HL-60/S4 treated with phorbol 12-myristate 13-acetate at 8.2 ng/mL for 4 days and 3 days (cell line): ENCODE data around the gene MARCKS.

Experiments
- in situ Hi-C: fragments of 300-500 bp; cut with MboI; formaldehyde crosslinking; loops from 2 replicates; pipeline ENCODE4 v1.15.0; 2022; ENCODE audit warnings: low sequenced_read_pairs

The MARCKS gene

DNA sequence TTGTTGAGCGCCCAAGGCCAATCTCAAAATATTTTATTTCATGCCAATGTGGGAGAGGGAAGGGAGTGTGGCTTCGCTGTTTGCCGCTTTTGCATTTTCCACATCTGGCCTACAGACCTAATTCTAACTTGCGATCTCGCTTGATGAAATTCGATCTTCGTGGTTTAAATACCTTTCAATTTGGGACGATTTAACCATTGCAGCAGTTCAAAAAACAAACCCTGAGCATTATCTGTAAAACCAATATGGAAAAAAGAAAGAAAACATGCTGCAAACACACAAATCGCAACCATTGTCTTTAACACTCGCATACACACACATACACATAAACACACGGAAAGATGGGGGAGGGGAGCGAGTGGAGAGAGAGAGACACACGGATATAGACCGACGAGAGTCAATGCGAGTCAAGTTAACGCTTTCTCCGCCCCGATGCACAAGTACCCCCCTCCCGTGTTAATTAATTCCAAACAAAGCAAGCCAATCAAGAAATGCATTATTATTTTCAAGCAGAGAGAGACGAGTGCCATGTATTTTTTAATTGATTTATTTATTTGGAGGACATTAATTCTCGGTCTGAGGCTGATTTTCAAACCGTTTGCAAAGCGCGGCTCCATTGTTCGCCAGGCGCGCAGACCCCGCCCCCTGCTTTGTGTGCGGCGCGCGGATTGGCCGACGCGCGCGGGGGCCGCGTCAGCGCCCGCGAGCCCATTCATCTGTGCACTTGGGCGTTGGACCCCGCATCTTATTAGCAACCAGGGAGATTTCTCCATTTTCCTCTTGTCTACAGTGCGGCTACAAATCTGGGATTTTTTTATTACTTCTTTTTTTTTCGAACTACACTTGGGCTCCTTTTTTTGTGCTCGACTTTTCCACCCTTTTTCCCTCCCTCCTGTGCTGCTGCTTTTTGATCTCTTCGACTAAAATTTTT is at the start of gene MARCKS:
Gene MARCKS (plus strand): TSS at position 721 of the 931 bp plus-strand sequence. CDS start 401 bp downstream, outside the sequence.
- in situ Hi-C loops: no loop called here

- in situ Hi-C loops: no loop called here
These were observed 47.3 kb upstream of the MARCKS start for GRCh38 chr6:113809826-113810225.

DNA sequence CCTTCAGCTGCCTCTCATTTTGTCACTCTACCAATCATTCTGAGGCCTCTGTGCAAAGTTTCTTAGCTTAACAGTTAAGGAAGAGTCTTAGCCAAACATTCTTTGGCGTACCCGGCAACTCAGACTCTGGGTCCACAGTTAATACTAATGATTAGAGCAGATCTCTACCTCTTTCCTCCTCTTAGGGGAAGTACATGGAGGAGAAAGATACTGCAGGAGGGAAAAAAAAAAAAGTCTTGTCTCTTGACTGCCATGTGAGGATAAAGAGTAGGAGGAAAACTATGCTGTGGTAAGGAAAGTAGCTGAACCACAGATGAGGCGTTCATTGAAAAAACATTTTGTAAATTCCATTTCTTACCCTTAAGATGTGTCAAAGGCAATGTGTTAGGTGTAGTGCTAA is 44.0 kb upstream of the MARCKS start:
- in situ Hi-C loops: no loop called here

DNA sequence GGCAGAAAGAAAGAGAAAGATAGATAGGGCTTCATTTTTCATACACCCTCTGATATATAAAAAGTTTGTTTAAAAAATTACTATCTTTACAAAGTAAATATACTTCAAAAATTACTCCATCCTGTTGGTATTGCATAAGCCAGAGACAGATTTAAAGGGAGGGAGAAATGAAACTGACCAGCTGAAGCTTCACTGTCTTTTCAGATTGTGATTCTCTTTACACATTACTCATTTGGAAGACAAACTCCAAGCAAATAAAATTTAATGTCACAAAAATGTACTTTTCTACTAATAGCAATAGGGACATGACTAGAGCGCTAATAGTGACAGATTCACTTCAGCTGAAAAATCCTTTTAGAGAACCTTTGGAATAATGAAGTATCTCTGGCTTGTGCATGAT is 38.6 kb upstream of the MARCKS start:
- in situ Hi-C loops: no loop called here

DNA sequence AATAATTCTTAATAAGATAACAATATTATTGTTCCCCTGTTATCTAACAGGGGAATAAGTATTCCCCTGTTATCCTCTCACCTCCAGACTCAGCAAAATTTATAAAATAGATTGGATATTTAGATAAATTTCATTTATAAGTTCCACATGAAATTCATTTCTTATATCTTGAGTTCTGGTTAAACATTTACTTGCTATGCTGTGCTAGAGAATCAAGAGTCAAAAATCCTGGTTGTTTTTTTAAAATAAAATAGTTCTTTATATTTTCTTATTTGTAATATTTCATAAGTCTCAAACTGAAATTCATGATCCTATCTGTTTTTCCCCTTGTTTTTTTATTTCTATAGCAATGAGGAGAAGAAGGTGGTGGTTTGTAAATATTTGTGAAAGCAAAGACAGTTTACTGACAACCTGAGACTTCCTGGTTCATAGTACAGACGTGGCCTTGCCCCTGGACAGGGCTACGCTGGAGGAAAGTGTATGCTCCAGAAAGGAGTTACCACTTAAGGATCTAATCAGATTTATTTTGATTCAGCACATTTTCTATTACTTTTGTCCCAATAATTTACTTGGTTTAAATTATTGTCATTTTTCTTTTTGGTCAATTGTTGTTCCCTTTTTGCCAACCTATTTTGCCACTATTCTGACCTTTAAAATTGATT is 37.8 kb upstream of the MARCKS start:
- in situ Hi-C loops: no loop called here

DNA sequence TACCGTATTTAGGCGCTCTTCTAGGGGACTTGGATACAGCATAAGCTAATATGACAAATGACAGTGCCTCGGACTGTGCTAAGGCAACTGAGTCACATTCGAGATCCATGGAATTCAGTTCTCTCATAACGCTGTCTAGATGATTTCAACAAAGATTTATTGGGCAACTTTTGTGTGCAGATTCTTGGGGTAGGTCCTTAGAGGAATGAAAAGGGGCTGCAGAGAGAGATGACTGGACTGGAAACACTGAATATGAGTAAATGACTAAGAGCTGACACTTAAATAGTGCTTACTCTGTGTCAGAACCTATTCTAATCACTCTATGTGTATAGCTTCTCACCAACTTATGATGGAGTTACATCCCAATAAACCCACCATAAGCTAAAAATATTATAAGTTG is 36.4 kb upstream of the MARCKS start:
- in situ Hi-C loops: no loop called here

GRCh38 chr6:113821445-113821844 is 35.7 kb upstream of the MARCKS start:
- in situ Hi-C loops: no loop called here

GRCh38 chr6:113823916-113824315 is 33.2 kb upstream of the MARCKS start:
- in situ Hi-C loops: no loop called here

GRCh38 chr6:113824411-113824810 is 32.7 kb upstream of the MARCKS start:
- in situ Hi-C loops: no loop called here

- in situ Hi-C loops: no loop called here
These were observed 32.3 kb upstream of the MARCKS start for GRCh38 chr6:113824866-113825265.

- in situ Hi-C loops: no loop called here
These were observed 31.4 kb upstream of the MARCKS start for GRCh38 chr6:113825781-113826180.

DNA sequence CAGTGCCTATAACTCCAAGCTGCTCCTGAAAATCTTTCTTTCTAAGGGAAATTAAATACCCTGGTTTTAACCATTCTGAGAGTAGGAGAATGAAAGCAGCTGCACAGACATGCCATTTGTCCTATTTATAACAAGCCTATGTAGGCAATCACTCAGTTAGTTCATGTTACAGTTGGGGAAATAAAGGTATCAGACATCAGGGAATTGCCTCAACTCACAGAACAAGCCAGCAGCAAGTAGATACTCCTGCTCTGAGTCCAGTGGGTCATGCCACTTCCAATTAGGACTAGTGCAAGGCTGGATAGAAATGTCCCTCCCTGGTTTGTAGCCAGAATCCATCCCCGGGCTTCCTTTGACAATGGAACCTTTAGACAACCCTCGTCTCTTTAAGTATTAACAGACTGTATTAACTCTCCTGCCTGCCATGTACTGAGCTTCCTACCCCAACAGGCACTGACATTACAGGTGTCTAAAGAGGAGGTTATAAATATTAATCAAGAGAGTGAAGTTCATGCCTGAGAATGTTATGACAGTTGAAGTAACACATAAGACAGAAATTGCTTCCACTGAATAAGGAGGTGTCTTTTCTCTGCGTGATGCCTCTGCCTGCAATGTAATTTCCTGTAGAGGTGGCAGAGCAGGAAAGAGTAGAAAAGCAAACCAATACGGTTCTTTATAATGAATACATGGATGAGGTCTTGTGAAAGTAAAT is 28.0 kb upstream of the MARCKS start:
- in situ Hi-C loops: no loop called here

- in situ Hi-C loops: no loop called here
These were observed 27.5 kb upstream of the MARCKS start for GRCh38 chr6:113829696-113830045.

- in situ Hi-C loops: no loop called here
These were observed 27.0 kb upstream of the MARCKS start for GRCh38 chr6:113830140-113830539.

GRCh38 chr6:113833537-113833936 is 23.6 kb upstream of the MARCKS start:
- in situ Hi-C loops: no loop called here

- in situ Hi-C loops: no loop called here
These were observed 20.0 kb upstream of the MARCKS start for GRCh38 chr6:113837170-113837569.

DNA sequence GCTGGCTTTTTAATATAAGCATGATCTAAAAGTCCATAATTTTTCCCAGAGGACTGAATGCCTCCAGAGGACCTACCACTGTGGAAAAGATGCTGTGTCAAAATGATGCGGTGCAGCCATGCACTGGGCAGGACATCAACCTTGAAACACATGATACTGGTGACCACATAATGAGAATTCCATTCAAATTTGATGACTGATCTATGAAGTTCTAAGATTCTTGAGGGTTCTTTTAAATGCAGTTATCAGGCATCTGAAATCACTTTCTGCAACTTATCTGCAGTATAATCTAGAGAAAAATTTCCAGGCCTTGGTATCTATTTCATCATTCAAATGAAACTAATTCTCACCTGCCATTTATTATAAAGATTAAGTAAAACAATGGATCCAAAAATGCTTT is 15.0 kb upstream of the MARCKS start:
- in situ Hi-C loops: no loop called here

DNA sequence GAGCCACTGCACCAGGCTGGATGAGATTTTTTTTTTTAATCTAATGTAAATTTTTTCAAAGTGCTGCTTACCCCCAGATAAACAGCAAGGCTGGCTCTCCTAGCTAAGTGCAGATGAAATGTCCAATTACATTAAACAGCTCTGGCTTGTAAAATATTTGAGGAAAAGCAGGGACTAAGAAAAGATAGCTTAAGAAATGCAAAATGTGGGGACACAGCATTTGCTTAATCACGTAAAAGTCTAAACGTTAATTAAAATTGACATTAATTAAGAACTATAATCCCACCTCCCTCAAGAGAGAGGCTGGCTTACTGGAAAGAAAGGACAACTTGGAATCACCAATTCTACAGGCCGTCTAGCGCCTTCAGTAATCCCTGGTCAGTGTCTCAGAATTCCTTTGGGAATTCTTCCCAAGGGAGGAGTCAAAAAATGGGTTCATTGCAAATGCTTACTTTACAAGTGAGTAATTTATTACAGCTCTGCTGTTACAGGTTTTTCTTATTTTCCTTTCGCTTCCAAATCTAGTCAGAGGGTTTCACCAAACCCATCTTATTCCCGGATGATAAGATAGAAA is 13.6 kb upstream of the MARCKS start:
- in situ Hi-C loops: no loop called here

- in situ Hi-C loops: no loop called here
These were observed 10.6 kb upstream of the MARCKS start for GRCh38 chr6:113846577-113846976.

DNA sequence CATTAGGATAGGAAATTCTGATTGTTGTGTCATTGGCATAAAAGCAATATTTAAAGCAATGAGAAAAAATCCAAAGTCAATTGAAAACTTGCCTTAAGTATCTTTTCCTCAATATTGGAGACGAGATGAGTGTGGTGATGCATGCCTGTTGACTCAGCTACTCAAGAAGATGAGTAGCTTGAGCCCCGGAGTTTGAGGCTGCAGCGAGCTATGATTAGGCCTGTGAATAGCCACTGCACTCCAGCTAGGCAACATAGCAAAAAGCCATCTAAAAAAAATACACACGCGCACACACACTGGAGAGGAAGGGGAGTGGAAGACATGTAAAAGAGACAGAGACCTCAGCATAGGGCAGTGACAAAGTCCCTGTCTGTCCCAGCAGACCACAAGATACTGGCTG is 9.7 kb upstream of the MARCKS start:
- in situ Hi-C loops: no loop called here

GRCh38 chr6:113848280-113848679 is 8.9 kb upstream of the MARCKS start:
- in situ Hi-C loops: no loop called here
